GM18498 (cell line): ENCODE data around the gene SLC8A3.

Experiments used
- ATAC-seq: cut with Tn5 transposase; IDR thresholded peaks from one replicate; pipeline ENCODE4 v1.9.1; 2021; ENCODE audit warnings: mild to moderate bottlenecking, moderate library complexity; ENCODE audit not compliant: unreplicated experiment

SLC8A3 gene

GRCh38 chr14:70029296-70030132 is 159.2 kb downstream of the SLC8A3 start:
- ATAC-seq = no peak

- peak; percentile 62 for ATAC-seq
Observed at GRCh38 chr14:70027785-70028428, 160.8 kb downstream of the SLC8A3 start.

GRCh38 chr14:70023871-70024270 is 164.9 kb downstream of the SLC8A3 start:
- ATAC-seq = no peak

- no peak for ATAC-seq
Observed at GRCh38 chr14:70022771-70023445, 165.8 kb downstream of the SLC8A3 start.

- ATAC-seq = no peak
Observed at GRCh38 chr14:70021548-70022220, 167.1 kb downstream of the SLC8A3 start.

GRCh38 chr14:70020352-70021170 is 168.2 kb downstream of the SLC8A3 start:
- ATAC-seq = no peak

GRCh38 chr14:70019695-70020094 is 169.1 kb downstream of the SLC8A3 start:
- no peak for ATAC-seq

GRCh38 chr14:70018713-70019211 is 170.0 kb downstream of the SLC8A3 start:
- peak; percentile 66 for ATAC-seq

GRCh38 chr14:70018230-70018629 is 170.5 kb downstream of the SLC8A3 start:
- no peak for ATAC-seq

GRCh38 chr14:70014406-70015095 is 174.2 kb downstream of the SLC8A3 start:
- ATAC-seq = no peak

- no peak for ATAC-seq
Observed at GRCh38 chr14:70013271-70013873, 175.4 kb downstream of the SLC8A3 start.

- ATAC-seq = no peak
Observed at GRCh38 chr14:70011708-70012107, 177.0 kb downstream of the SLC8A3 start.

GRCh38 chr14:70011098-70011497 is 177.7 kb downstream of the SLC8A3 start:
- no peak for ATAC-seq

GRCh38 chr14:70009961-70010360 is 178.8 kb downstream of the SLC8A3 start:
- no peak for ATAC-seq

- no peak for ATAC-seq
Observed at GRCh38 chr14:70008284-70009262, 180.2 kb downstream of the SLC8A3 start.

GRCh38 chr14:70006699-70007098 is 182.1 kb downstream of the SLC8A3 start:
- no peak for ATAC-seq

GRCh38 chr14:70005281-70005805 is 183.4 kb downstream of the SLC8A3 start:
- ATAC-seq = no peak

- ATAC-seq = no peak
Observed at GRCh38 chr14:70004791-70005190, 184.0 kb downstream of the SLC8A3 start.
